IMR-90 (cell line): Measurements from ENCODE around the gene LAMA2.

Source experiments
- BHLHE40 ChIP-seq: fragments of 150-350 bp; IDR thresholded peaks from 2 replicates; pipeline ENCODE4 v1.6.1; 2016; ENCODE audit warnings: mild to moderate bottlenecking, low read depth, low read length
- CEBPB ChIP-seq: IDR thresholded peaks from 2 replicates; pipeline ENCODE4 v1.6.1; 2012; ENCODE audit warnings: low read depth, low read length, improper control_type of control experiment
- CHD1 ChIP-seq: IDR thresholded peaks from 2 replicates; pipeline ENCODE4 v1.6.1; 2012; ENCODE audit warnings: low read depth, low read length, improper control_type of control experiment
- CTCF ChIP-seq: conservative IDR thresholded peaks from 2 replicates; pipeline ENCODE4 v1.5.1; 2012; ENCODE audit warnings: mild to moderate bottlenecking, low read depth, low read length, improper control_type of control experiment
- FOS ChIP-seq: fragments of 150-350 bp; IDR thresholded peaks from 2 replicates; pipeline ENCODE4 v1.6.1; 2016; ENCODE audit warnings: low read depth, low read length
- MAFK ChIP-seq: IDR thresholded peaks from 2 replicates; pipeline ENCODE4 v1.6.1; 2012; ENCODE audit warnings: low read depth, low read length, improper control_type of control experiment
- MAZ ChIP-seq: IDR thresholded peaks from 2 replicates; pipeline ENCODE4 v1.6.1; 2012; ENCODE audit warnings: low read depth, mild to moderate bottlenecking, low read length, improper control_type of control experiment, moderate library complexity, borderline replicate concordance
- MXI1 ChIP-seq: IDR thresholded peaks from 2 replicates; pipeline ENCODE4 v1.6.1; 2012; ENCODE audit warnings: low read depth, mild to moderate bottlenecking, low read length, moderate library complexity, borderline replicate concordance
- POLR2A ChIP-seq: IDR thresholded peaks from 2 replicates; pipeline ENCODE4 v1.6.1; 2012; ENCODE audit warnings: mild to moderate bottlenecking, low read depth, low read length
- RAD21 ChIP-seq: IDR thresholded peaks from 2 replicates; pipeline ENCODE4 v1.6.1; 2012; ENCODE audit warnings: low read length, improper control_type of control experiment
- RCOR1 ChIP-seq: IDR thresholded peaks from 2 replicates; pipeline ENCODE4 v1.6.1; 2012; ENCODE audit warnings: mild to moderate bottlenecking, low read length, improper control_type of control experiment; ENCODE audit not compliant: insufficient replicate concordance
- RFX5 ChIP-seq: IDR thresholded peaks from 2 replicates; pipeline ENCODE4 v1.8.0; 2012; ENCODE audit warnings: low read depth, mild to moderate bottlenecking, low read length, moderate library complexity
- SMC3 ChIP-seq: fragments of 150-350 bp; IDR thresholded peaks from 2 replicates; pipeline ENCODE4 v1.6.1; 2016; ENCODE audit warnings: low read depth, mild to moderate bottlenecking, antibody characterized with exemption, low read length, moderate library complexity

GRCh38 chr6:129353067-129353466, 470.1 kb downstream of the LAMA2 start:
- no peak for TF ChIP-seq FOS
- TF ChIP-seq RCOR1: no peak
- no peak for TF ChIP-seq CTCF
- no peak for TF ChIP-seq POLR2A
- no peak for TF ChIP-seq MXI1
- no peak for TF ChIP-seq RFX5
- no peak for TF ChIP-seq MAFK
- TF ChIP-seq CEBPB: no peak
- no peak for TF ChIP-seq RAD21
- no peak for TF ChIP-seq BHLHE40
- no peak for TF ChIP-seq MAZ
- TF ChIP-seq CHD1: no peak
- no peak for TF ChIP-seq SMC3
